ENCODE data around the gene RPS6KB1.
"Not testable (repeated sequence)": the region's sequence is repeated elsewhere in the genome, so short reads cannot be mapped to it uniquely, and the experiment has no call there.

The RPS6KB1 gene

DNA sequence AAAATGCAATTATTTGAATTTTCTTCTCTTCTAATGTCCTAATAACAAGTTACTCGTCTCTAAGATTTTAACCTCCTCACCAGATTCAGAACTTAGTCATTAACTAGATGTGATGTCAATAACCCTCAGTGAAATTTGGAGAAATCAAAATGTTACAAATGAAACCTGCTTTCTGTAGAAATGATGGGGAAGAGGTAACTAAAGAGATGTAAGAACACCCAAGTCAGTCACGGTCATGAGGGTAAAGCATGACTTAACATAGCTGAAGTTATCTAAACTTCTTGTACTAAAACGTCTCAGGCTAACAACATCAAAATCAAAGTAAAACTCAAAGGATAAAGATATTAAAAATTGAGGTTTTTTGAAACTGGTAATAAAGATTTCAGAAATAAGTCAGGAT is 61.9 kb downstream of the RPS6KB1 start:
- no peak overlapping the region for H3K4me3 ChIP-seq (ENCODE audit: low read depth, low read length)
- TF ChIP-seq CTCF (IDR thresholded peaks at IDR 0.05; ENCODE audit: insufficient read depth, low read depth, low read length, missing control alignments), result no peak
- DNase-seq (ENCODE audit: low read depth), result no peak

DNA sequence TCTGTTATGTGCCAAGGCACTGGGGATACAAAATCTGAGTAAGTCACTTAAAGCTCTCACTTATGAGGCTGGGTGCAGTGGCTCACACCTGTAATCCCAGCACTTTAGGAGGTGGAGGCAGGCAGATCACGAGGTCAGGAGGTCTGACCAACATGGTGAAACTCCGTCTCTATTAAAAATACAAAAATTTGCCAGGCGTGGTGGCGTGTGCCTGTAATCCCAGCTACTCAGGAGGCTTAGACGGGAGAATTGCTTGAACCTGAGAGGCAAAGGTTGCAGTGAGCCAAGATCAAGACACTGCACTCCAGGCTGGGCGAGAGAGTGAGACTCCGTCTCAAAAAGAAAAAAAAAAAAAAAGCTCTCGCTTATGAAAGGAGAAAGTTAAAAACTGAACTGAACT is 66.7 kb downstream of the RPS6KB1 start:
- not testable (repeated sequence) for H3K4me3 ChIP-seq (ENCODE audit: low read depth, low read length); DNase-seq (ENCODE audit: low read depth)

- TF ChIP-seq CTCF (IDR thresholded peaks at IDR 0.05; ENCODE audit: insufficient read depth, low read depth, low read length, missing control alignments), result no peak
- no peak overlapping the region for H3K4me3 ChIP-seq (ENCODE audit: low read depth, low read length)
- DNase-seq (ENCODE audit: low read depth), result no peak
Observed at GRCh38 chr17:59962739-59963318, 69.9 kb downstream of the RPS6KB1 start.

GRCh38 chr17:59963738-59964481 is 71.0 kb downstream of the RPS6KB1 start:
- TF ChIP-seq CTCF (IDR thresholded peaks at IDR 0.05; ENCODE audit: insufficient read depth, low read depth, low read length, missing control alignments), result no peak
- peak overlapping the region; percentile 98 for H3K4me3 ChIP-seq (ENCODE audit: low read depth, low read length)
- peak; percentile 54 for DNase-seq (ENCODE audit: low read depth)

- peak; percentile 89 for DNase-seq (ENCODE audit: low read depth)
- H3K4me3 ChIP-seq (ENCODE audit: low read depth, low read length), result peak within 1 kb of the TSS; percentile 98
Observed at GRCh38 chr17:59964482-59965328, 71.8 kb downstream of the RPS6KB1 start, which contains the start of gene RNFT1. RNFT1 (minus strand) TSS chr17:59964740; CDS start chr17:59964663, 77 bp downstream.

DNA sequence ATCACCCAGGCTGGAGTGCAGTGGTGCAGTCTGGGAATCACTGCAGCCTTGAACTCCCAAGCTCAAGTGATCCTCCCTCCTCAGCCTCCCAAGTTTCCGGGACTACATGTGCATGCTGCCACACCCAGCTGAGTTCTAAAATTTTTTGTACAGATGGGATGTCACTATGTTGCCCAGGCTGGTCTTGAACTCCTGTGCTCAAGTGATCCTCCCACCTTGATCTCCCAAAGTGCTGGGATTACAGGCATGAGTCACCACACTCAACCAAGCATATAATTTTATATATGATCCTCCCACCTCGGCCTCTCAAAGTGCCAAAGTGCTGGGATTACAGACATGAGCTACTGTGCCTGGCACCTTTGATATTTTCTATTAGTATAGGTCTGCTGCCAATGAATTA is 78.8 kb downstream of the RPS6KB1 start:
- H3K4me3 ChIP-seq (ENCODE audit: low read depth, low read length); DNase-seq (ENCODE audit: low read depth): not testable (repeated sequence)

More at GRCh38 chr17:59964482-59965328, 71.8 kb downstream of the RPS6KB1 start, which contains the start of gene RNFT1:
- no peak for TF ChIP-seq CTCF (IDR thresholded peaks at IDR 0.05; ENCODE audit: insufficient read depth, low read depth, low read length, missing control alignments)

DNA sequence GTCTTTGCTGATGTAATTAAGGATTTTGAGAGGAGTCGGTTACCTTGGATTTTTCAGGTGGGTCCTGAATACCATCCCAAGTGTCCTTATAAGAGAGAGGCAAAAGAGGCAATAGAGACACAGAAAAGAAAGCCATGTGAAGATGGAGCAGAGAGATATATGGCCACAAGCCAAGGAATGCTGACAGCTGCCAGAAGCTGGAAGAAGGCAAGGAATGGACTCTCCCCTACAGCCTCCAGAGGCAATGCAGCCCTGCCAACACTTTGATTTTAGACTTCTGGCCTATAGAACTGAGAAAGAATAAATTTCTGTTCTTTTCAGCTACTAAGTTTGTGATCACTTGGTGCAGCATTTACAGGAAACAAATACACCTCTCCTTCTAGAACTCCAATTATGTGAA is 79.9 kb downstream of the RPS6KB1 start:
- TF ChIP-seq CTCF (IDR thresholded peaks at IDR 0.05; ENCODE audit: insufficient read depth, low read depth, low read length, missing control alignments), result no peak
- no peak for DNase-seq (ENCODE audit: low read depth)
- H3K4me3 ChIP-seq (ENCODE audit: low read depth, low read length), result no peak overlapping the region

DNA sequence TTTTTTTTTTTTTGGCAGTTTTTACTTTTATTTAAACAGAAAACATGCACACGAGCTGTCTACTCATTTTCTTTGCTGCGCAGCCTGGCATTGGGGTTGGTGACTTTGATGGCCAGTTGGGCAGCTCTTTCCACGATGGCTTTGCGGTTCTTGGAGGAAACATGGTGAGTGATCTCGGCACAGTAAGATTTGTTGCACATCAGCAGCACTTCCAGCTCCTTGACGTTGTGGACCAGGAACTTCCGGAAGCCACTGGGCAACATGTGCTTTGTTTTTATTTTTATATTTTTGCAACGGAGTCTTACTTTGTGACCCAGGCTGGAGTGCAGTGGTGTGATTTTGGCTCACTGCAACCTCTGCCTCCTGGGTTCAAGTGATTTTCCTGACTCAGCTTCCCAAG is 80.6 kb downstream of the RPS6KB1 start:
- not testable (repeated sequence) for DNase-seq (ENCODE audit: low read depth); H3K4me3 ChIP-seq (ENCODE audit: low read depth, low read length)

DNA sequence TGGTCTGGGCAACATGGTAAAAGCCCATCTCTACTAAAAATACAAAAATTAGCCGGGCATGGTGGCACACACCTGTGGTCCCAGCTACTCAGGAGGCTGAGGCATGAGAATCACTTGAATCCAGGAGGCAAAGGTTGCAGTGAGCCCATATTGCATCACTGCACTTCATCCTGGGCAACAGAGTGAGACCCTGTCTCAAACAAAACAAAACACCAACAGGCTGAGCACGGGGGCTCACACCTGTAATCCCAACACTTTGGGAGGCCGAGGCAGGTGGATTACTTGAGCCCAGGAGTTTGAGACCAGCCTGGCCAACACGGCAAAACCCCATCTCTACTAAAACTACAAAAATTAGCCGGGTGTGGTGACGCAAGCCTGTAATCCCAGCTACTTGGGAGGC is 82.2 kb downstream of the RPS6KB1 start:
- DNase-seq (ENCODE audit: low read depth); H3K4me3 ChIP-seq (ENCODE audit: low read depth, low read length): not testable (repeated sequence)

DNA sequence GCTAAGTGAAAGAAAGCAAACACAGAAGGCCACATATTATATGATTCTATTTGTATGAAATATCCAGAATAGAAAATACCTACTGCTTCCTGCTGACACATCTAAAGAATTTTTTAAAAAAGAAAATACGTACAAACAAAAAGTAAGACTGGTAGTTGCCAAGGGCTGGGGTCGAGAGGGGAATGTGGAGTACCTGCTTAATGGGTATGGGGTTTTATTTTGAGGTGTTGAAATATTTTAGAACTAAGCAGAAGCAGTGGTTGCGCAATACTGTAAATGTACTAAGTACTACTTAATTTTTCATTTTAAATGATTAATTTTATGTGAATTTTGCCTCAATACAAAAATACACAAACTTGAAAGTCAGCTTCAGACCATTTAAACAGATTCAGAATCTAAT is 103.7 kb downstream of the RPS6KB1 start:
- not testable (repeated sequence) for DNase-seq (ENCODE audit: low read depth)

More for the DNA sequence above, 103.7 kb downstream of the RPS6KB1 start:
- H3K4me3 ChIP-seq (ENCODE audit: low read depth, low read length), result not testable (repeated sequence)
